ENCODE results near the gene BORCS5.

Gene BORCS5

DNA sequence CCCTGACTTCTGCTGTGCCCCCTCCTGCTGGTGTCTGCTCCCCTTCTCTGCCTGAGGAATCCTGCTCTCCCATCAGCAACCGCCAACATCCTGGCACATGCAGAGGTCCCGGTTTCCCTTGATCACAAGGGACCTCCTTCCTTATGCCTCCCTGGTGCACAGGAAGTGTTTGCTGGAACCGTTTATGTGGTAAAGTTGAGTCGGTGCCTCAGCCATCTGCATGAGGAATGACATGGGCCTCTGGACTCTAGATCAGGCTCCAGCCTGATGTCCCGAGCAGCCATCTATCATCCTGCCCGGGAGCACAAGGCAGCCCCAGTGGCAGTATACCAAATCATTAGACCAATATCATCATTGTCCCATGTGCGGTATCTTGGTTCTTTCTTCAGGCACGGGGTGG is 90.4 kb downstream of the BORCS5 start:
- Mint-ChIP-seq H3K9me3 (no peaks in the 10 kb centered on the region), H3K27me3 (no peaks in the 10 kb centered on the region), H3K4me3 (no peak overlapping the region), H3K27ac (no peak overlapping the region), H3K4me1 (peaks cover 29% of the 10 kb centered on the region)
- no peak for DNase-seq
- no peak for ATAC-seq

DNA sequence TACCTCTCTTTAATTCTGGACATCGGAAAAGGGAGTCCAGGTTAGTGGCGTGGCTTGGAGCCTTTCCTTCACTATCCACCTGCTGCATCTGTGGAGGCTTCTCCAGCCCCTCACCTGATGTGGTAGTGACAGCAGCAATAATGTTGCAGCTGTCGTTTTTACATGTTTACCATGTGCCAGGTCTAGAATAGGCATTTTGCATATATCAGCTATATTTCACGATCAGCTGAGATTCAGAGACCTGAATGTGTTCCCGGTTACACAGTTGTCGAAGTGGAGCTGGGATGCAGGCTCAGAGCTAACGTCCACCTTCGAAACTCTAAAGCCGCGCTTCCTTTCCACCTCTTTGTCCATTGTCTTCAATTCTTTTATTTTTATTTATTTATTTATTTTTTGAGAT is 91.0 kb downstream of the BORCS5 start:
- no peaks in the 10 kb centered on the region for H3K27me3 Mint-ChIP-seq
- H3K4me1 Mint-ChIP-seq, result peaks cover 23% of the 10 kb centered on the region
- ATAC-seq (no peak), DNase-seq (no peak)
- H3K27ac Mint-ChIP-seq, result no peak overlapping the region
- H3K4me3 Mint-ChIP-seq, result no peak overlapping the region
- H3K9me3 Mint-ChIP-seq, result no peaks in the 10 kb centered on the region

DNA sequence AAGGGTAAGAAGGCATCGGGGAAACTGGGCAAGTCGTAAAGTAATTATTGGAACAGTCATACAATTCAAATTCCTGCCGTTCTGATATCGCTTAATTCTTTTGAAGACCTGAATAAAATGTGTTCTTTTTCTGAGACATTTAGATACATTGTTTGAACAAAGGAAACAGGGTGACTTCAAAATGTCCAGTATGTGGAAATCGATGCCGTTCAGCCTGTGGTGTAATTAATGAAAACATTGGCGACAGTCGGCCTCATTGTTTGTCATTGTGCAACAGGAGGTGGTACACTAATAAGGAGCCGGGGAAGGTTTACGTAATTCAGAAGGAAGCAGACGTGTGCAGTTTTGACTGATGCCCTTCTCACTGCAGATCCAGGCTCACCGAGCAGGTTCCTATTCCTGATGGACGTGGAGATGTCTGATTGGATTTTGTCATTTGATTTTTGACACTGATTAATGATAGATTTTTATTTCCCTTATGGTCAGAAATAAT is 92.7 kb downstream of the BORCS5 start:
- Mint-ChIP-seq H3K4me1 (peaks cover 7% of the 10 kb centered on the region), H3K27me3 (no peaks in the 10 kb centered on the region), H3K27ac (no peak overlapping the region), H3K4me3 (no peak overlapping the region), H3K9me3 (no peaks in the 10 kb centered on the region)
- no peak for DNase-seq
- no peak for ATAC-seq

DNA sequence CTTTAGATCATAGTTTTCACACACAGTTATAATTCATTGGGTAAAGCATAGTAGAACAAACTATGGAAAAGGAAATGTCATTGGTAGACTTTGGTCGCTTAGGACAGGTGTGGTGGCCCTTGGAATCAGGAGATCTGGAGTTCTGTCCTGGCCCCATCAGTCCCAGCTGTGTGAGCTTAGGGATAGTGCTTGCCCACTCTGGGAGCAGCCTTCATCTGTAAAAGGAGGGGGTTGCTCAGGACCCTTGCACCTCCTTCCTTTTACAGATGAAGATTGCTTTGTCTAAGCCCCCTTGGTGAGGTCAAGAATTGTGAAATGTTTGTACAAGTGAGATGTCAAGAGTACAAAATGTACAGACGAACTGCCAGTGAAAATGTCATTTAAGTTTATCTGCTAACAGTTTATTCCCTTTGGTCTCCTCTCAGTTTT is 93.2 kb downstream of the BORCS5 start:
- ATAC-seq (no peak), DNase-seq (no peak)
- Mint-ChIP-seq H3K27ac (no peak overlapping the region), H3K27me3 (no peaks in the 10 kb centered on the region), H3K4me3 (no peak overlapping the region), H3K9me3 (no peaks in the 10 kb centered on the region), H3K4me1 (peaks cover 7% of the 10 kb centered on the region)

DNA sequence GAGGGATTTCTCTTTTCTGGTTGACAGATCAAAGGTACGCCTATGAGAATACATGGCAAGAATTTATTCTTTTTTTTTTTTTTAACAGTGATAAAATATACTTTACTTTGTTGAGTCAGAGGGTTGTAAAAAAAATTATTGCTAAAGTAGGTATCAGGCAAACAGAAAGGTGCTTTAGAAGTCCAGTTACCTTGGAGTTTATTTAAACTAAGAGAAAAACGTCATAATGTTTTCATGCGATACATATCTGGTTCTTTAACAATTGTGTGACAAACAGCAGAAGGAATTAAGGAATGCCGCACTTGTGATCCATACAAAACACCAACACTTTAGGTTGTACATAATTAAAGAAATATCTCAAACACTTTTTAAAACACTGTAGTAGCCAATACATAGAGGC is 94.2 kb downstream of the BORCS5 start:
- DNase-seq, result no peak
- ATAC-seq, result no peak
- no peaks in the 10 kb centered on the region for H3K9me3 Mint-ChIP-seq
- peaks cover 10% of the 10 kb centered on the region for H3K4me1 Mint-ChIP-seq
- no peaks in the 10 kb centered on the region for H3K27me3 Mint-ChIP-seq
- no peak overlapping the region for H3K4me3 Mint-ChIP-seq
- no peak overlapping the region for H3K27ac Mint-ChIP-seq

DNA sequence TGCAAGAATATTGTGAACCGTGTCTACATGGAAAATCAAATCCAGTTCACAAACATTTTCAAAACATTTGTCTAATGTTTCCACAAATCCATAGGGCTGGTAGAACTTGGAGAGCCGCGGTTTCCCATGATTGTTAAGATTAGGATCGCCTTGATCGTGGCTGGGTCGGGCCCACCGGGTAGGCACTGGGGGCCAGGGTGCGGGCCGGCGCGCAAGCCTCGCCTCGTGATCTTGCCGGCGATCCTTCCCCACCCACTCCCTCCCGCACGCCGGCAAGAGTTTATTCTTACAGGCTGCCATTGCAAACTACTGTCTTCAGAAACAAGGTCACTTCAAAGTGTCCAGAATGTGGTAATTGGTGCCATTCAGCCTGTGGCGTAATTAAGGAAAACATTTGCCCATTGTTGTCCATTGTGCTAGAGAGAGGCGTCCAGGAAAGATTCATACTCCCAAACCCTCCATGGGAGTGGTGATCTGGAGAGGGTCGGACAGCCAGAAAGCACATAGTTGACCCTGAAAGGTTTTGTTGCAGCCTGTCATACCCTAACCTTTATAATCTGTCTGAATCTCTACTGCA is 95.5 kb downstream of the BORCS5 start:
- H3K9me3 Mint-ChIP-seq, result no peaks in the 10 kb centered on the region
- DNase-seq (no peak), ATAC-seq (no peak)
- H3K27me3 Mint-ChIP-seq, result no peaks in the 10 kb centered on the region
- peaks cover 17% of the 10 kb centered on the region for H3K4me1 Mint-ChIP-seq
- H3K4me3 Mint-ChIP-seq, result no peak overlapping the region
- no peak overlapping the region for H3K27ac Mint-ChIP-seq

DNA sequence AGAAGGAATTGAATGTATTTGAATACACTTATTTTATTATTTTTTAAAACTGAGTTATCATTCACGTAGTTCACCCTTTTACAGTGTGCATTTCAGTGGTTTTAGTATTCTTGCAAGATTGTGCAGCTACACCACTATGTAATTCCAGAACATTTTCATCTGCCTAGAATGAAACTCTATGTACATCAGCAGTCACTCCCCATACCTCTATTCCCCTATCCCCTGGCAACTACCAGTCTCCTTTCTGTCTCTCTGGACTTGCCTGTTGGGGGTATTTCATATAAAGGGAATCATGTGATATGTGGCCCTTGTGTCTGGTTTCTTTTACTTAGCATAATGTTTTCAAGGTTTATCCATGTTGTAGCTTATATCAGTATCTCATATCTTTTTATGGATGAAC is 96.8 kb downstream of the BORCS5 start:
- DNase-seq (no peak), ATAC-seq (no peak)
- H3K4me1 Mint-ChIP-seq, result peaks cover 25% of the 10 kb centered on the region
- no peak overlapping the region for H3K4me3 Mint-ChIP-seq
- H3K27ac Mint-ChIP-seq, result no peak overlapping the region
- H3K9me3 Mint-ChIP-seq, result no peaks in the 10 kb centered on the region
- no peaks in the 10 kb centered on the region for H3K27me3 Mint-ChIP-seq

DNA sequence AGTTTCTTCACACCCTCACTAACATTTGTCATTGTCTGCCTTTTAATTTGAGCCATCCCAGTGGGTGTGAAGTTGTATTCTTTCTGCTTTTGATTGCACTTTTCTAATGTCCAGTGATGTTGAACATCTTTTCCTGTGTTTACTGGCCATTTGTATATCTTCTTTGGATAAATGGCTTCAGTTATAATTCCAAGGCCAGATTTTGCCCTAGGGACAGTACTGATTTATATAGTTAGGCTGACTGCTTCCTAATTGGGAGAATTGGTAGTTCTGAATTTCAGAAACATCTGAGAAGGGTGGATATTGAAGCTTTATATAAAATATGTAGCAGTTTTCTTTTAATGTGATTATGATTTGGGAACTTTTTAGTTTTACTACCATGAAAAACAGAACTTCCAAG is 97.4 kb downstream of the BORCS5 start:
- ATAC-seq (no peak), DNase-seq (no peak)
- Mint-ChIP-seq H3K9me3 (no peaks in the 10 kb centered on the region), H3K27me3 (no peaks in the 10 kb centered on the region), H3K4me3 (no peak overlapping the region), H3K27ac (no peak overlapping the region), H3K4me1 (peaks cover 25% of the 10 kb centered on the region)

DNA sequence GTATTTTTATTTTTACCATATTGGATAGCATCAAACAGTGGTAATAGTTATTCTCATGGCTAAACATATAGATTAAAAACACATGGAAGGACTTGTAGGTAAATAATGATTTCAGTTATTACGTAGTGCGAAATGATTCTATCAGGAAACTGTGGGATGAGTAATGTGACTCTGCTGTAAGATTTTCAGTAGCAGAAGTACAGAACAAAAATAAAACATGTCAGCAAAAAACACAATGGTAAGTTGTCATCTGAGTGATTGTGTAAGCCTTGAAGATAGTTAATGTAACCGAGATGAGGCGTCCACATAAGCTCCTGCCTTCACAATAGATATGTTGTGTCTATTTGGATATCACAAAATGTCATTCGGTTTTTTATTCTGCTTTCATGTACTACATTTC is 99.8 kb downstream of the BORCS5 start:
- Mint-ChIP-seq H3K4me3 (peak overlapping the region; percentile 24 to 32), H3K27ac (peak overlapping the region in 1 of 2 donors; percentile 78), H3K9me3 (no peaks in the 10 kb centered on the region), H3K27me3 (no peaks in the 10 kb centered on the region), H3K4me1 (peaks cover 44% of the 10 kb centered on the region)
- ATAC-seq (peak; percentile 62), DNase-seq (no peak)

DNA sequence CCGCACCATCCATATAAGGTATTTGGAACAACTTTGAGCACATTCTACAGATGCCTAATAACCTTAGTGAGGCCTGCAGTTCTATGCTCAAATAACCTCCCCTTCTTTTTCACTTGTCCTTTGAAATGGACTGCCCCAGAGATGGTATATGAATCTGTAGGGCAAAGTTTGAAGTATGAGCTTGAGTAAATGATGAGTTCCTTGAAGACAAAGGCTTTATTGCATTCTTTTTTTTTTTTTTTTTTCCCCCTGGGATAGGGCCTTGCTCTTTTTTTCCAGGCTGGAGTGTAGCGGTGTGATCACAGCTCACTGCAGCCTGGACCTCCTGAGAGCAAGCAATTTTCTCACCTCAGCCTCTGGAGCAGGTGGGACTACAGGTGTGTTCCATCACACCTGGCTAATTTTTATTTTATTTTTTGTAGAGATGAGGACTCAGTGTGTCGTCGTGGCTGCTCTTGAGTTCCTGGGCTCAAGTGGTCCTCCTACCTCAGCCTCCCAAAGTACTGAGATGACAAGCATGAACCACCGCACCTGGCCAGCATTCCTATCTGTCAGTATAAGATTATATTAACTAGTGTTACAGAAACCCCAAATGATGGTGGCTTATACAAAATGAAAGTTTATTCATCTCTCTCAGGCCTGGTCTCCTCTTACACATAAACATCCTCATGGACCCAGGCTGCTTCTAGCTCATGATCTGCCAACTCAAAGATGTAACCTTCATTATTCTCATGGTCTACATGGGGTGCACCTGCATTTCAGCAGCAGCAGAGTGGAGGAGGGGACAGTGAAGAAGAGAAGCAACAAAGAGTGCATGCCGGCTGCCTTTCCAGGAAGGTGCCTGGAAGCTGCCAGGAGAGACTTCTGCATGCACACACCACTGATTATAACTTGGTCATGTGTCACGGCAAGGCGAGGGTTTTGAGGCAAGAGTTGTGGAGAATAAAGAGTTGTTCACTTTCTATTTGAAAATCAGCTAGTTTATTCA is 104.4 kb downstream of the BORCS5 start:
- H3K27ac Mint-ChIP-seq, result peak overlapping the region; percentile 39 to 83
- peak; percentile 75 for ATAC-seq

DNA sequence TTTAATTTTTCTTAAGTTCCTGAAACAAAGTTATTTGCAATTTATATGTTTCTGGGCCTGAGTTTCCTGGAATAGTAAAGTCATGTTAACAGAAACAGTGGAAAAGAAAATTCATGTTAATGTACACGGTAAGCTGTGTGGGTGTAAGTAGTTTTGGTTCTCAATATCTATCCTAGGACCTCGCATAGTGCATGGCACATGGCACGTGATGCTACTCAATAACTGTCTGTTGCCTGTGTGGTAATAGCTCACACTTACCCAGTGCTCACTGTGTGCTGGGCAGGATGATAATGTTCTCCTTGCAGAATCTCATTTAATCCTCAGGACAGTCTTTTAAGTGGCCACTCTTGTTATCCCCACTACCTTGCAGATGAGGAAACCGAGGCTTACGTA is 105.0 kb downstream of the BORCS5 start:
- Mint-ChIP-seq H3K4me3 (peak overlapping the region in 1 of 2 donors; percentile 71), H3K27ac (peak overlapping the region in 1 of 2 donors; percentile 15), H3K4me1 (peaks cover 84% of the 10 kb centered on the region), H3K9me3 (no peaks in the 10 kb centered on the region), H3K27me3 (no peaks in the 10 kb centered on the region)
- DNase-seq, result peak in 1 of 2 donors; percentile 43
- peak; percentile 89 for ATAC-seq

More for the DNA sequence above, 104.4 kb downstream of the BORCS5 start:
- peak overlapping the region; percentile 49 to 71 for H3K4me3 Mint-ChIP-seq
- peak in 1 of 2 donors; percentile 49 for DNase-seq
- peaks cover 84% of the 10 kb centered on the region for H3K4me1 Mint-ChIP-seq
- no peaks in the 10 kb centered on the region for H3K27me3 Mint-ChIP-seq
- no peaks in the 10 kb centered on the region for H3K9me3 Mint-ChIP-seq

DNA sequence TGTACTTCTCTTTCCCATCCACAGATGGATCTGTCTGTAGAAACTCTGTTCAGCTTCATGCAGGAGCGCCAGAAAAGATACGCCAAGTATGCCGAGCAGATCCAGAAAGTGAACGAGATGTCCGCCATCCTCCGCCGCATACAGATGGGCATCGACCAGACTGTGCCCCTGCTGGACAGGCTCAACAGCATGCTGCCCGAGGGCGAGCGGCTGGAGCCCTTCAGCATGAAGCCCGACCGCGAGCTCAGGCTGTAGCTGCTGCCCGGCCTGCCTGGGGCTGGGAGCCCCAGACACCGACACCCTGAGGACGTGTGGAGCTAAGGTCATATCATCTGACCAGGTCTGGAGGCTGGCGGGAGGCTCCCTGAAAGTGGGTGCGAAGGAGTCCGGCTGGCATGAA is 108.6 kb downstream of the BORCS5 start:
- Mint-ChIP-seq H3K9me3 (peaks cover 0 to 8% of the 10 kb centered on the region in 2 donors), H3K27me3 (no peaks in the 10 kb centered on the region), H3K4me1 (peaks cover 96% of the 10 kb centered on the region), H3K4me3 (no peak overlapping the region), H3K27ac (peak overlapping the region; percentile 16 to 67)
- ATAC-seq, result no peak
- DNase-seq, result peak in 1 of 2 donors; percentile 10

DNA sequence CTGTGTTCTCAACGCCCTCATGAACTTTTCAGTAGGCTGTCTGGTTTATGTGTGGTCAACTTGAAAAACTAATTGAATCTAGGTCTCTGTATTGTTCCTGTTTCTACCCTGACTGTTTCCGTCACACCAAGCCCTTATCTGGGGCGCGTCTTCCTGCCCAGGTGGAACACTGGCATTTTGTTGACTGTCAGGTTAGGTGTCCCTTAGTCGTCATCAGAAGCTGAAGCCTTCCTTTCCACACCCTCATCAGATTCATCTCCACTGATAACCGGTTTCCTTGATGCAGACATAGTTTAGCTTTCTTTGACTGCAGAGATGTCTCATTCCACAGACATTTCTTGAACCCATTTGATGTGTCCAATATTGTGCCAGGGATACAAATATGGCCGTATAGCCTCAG is 109.3 kb downstream of the BORCS5 start:
- H3K27me3 Mint-ChIP-seq, result no peaks in the 10 kb centered on the region
- H3K4me3 Mint-ChIP-seq, result peak overlapping the region; percentile 42 to 52
- ATAC-seq, result peak; percentile 68
- peaks cover 93% of the 10 kb centered on the region for H3K4me1 Mint-ChIP-seq
- peaks cover 0 to 9% of the 10 kb centered on the region in 2 donors for H3K9me3 Mint-ChIP-seq
- peak overlapping the region in 1 of 2 donors; percentile 62 for H3K27ac Mint-ChIP-seq
- DNase-seq, result peak in 1 of 2 donors; percentile 51

DNA sequence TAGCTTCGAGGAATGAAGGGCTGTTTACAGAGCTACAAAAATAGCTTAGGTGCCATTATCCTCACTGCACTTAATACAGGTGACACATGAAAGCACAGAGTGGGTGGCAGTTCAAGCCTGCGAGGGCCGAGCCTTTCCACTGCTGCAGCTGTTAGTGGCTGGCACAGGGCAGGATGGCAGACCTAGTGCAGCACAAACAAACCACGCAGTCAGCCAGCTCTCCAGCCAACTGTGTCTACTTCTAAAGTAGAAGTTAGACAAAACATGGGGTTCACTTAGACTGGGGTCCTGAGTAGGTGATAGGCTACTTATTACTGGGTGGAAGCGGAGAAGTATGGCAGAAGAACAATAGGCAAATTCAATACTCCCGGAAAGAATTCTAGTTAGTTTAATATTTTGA is 110.4 kb downstream of the BORCS5 start:
- Mint-ChIP-seq H3K9me3 (peaks cover 0 to 9% of the 10 kb centered on the region in 2 donors), H3K4me3 (peak overlapping the region; percentile 46 to 66), H3K4me1 (peaks cover 82% of the 10 kb centered on the region)

DNA sequence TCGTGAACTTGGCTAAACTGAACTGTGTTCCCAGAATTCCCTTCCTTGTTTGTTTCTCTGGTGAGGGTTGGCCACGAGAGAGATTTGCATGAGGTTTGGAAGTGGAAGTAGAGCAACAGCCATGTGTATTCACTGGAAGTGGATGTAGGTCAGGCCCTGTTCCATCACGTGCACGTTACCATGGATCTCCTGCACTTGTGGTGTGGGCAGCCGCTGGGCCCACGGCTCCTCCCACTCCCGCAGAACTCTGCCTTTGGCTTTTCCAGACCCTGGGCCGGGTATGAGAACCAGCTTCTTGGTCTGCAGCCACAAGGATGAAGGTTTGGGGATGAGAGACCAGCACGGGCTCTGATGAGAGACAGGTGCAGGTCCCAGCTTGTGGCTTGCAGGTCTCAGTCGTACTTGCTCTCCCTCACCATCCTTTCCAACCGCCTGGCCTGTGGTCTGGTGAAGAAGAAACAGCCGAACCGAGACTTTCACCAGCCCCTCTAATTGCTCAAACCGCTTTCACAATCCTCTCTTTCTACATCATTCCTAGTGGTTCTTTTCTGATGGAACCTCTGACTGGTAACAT is 110.9 kb downstream of the BORCS5 start:
- peaks cover 0 to 9% of the 10 kb centered on the region in 2 donors for H3K9me3 Mint-ChIP-seq
- ATAC-seq (peak; percentile 35), DNase-seq (peak in 1 of 2 donors; percentile 20)
- no peaks in the 10 kb centered on the region for H3K27me3 Mint-ChIP-seq
- H3K27ac Mint-ChIP-seq, result peak overlapping the region in 1 of 2 donors; percentile 82
- peak overlapping the region; percentile 46 to 66 for H3K4me3 Mint-ChIP-seq
- H3K4me1 Mint-ChIP-seq, result peaks cover 77% of the 10 kb centered on the region

More for the DNA sequence above, 110.4 kb downstream of the BORCS5 start:
- DNase-seq, result no peak
- H3K27ac Mint-ChIP-seq, result peak overlapping the region; percentile 74 to 82
- peak; percentile 69 for ATAC-seq
- H3K27me3 Mint-ChIP-seq, result no peaks in the 10 kb centered on the region
